Measurements from ENCODE around the gene MEGF6. TPM values are rescaled to one million over a fixed set of nuclear protein-coding genes. Genes with fewer than 3 reads are reported as not detected.

MEGF6 gene
- 9.6 TPM for total RNA-seq
- 35.2 TPM for polyA plus RNA-seq
- long read RNA-seq, donor 1: 0 reads
- long read RNA-seq, donor 2: 0 reads
- long read RNA-seq, donor 3: 0 reads
- long read RNA-seq, donor 4: 0 reads
- long read RNA-seq, donor 5: 0 reads
- long read RNA-seq, donor 6: 0 reads
- long read RNA-seq, donor 7: 0 reads
- long read RNA-seq, donor 8, partial matches to known transcripts: 0 of 1 reads
- long read RNA-seq, donor 8, other reads (novel, unspliced or antisense): 0 of 1 reads
- long read RNA-seq, donor 9: 0 reads
- long read RNA-seq, donor 10: 0 reads

DNA sequence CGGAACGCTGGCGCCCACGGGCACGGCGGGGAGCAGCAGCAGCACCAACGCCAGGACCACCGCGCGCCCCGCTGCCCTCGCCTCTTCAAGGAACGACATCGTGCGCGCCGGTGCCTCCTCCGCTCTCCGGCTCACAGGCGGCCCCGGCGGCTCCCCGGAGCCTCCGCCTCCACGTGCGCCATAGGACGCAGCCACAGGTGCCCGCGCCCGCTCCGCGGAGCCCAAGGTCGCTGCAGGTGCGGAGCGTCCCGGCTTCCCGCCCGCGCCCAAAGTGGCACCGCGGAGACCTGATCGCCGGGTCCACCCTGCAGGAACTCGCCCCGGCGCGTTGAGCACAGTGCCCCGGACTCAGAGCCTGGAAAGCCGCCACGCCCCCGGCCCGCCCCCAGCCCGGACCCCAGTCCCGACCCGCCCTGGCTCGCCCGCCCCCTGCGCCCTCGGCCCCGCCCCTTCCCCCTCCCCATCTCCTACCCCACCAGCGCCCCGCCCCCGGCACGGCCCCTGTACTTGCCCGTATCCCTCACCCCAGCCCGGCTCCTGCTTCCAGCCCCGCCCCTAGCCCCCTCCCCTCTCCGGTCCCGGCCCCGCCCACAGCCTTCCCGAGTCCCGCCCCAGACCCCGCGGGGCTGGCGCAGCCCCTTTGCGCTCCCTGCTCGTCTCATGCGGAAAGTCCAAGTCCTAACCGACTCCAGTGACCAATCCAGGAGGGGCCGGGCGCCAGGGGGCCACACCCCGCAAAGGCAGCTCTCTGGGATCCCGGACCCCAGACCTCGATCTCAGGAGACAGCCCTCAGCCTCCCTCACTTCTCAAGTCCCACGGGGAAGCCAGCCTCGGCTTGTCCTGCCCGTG, at the start of gene MEGF6:
TSS of gene MEGF6 (minus strand) at position 339 of the 850 bp plus-strand sequence. CDS start at position 99, 240 bp downstream.
- H3K27ac ChIP-seq (ENCODE audit: low read depth in 1 of 2, low read length in 1 of 2): no peak within 1 kb of the TSS
- H3K27me3 ChIP-seq (ENCODE audit: control insufficient read depth in 2 of 2, insufficient read depth in 1 of 2, low read length in 1 of 2): peaks cover 7 to 27% of the 10 kb centered on the region in 2 donors
- no peaks in the 10 kb centered on the region for H3K9me3 ChIP-seq (ENCODE audit: control insufficient read depth in 2 of 2, insufficient read depth in 1 of 2, low read length in 1 of 2)
- WGBS: 1% methylated on average over 87 of the region's 87 CpGs
- H3K36me3 ChIP-seq (ENCODE audit: control insufficient read depth in 2 of 2, insufficient read depth in 2 of 2, low read length in 1 of 2): no peaks in the 10 kb centered on the region
- peak in 6 of 9 donors; percentile 59 to 85 (median 77) for DNase-seq (ENCODE audit: low read depth in 6 of 9, low spot score in 9 of 9)
- peak within 1 kb of the TSS; percentile 33 to 47 for H3K4me3 ChIP-seq (ENCODE audit: low read length in 2 of 2)
- H3K4me1 ChIP-seq (ENCODE audit: control insufficient read depth in 2 of 2, insufficient read depth in 2 of 2, low read length in 2 of 2): peaks cover 8 to 47% of the 10 kb centered on the region in 2 donors

DNA sequence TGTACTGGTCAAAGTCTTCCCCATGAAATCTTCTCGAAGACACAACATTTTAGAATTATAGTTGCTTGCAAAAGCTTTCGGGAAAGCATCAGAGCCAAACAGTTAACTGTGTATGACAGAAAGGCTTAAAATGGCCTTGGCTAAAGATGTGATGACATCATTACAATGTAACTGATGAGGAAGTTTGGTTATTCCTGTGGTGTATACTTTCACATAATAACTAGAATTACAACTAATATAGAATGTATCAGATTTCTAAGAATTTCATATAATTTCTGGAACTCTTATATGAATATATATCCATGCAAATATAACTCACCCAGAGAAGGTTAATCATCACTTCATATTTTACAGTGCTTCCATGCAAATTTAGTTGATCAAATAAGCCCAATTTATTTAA, 49.4 kb upstream of the MEGF6 start:
- peaks cover 2 to 41% of the 10 kb centered on the region in 2 donors for H3K27me3 ChIP-seq (ENCODE audit: control insufficient read depth in 2 of 2, insufficient read depth in 1 of 2, low read length in 1 of 2)
- WGBS: 89% methylated on average over 2 of the region's 2 CpGs
- H3K36me3 ChIP-seq (ENCODE audit: control insufficient read depth in 2 of 2, insufficient read depth in 2 of 2, low read length in 1 of 2): no peaks in the 10 kb centered on the region
- no peak overlapping the region for H3K4me3 ChIP-seq (ENCODE audit: low read length in 2 of 2)
- H3K9me3 ChIP-seq (ENCODE audit: control insufficient read depth in 2 of 2, insufficient read depth in 1 of 2, low read length in 1 of 2): no peaks in the 10 kb centered on the region
- no peak overlapping the region for H3K27ac ChIP-seq (ENCODE audit: low read depth in 1 of 2, low read length in 1 of 2)
- H3K4me1 ChIP-seq (ENCODE audit: control insufficient read depth in 2 of 2, insufficient read depth in 2 of 2, low read length in 2 of 2): no peaks in the 10 kb centered on the region
- no peak for DNase-seq (ENCODE audit: low read depth in 6 of 9, low spot score in 9 of 9)

GRCh38 chr1:3659093-3659492, 47.8 kb upstream of the MEGF6 start:
- no peaks in the 10 kb centered on the region for H3K4me1 ChIP-seq (ENCODE audit: control insufficient read depth in 2 of 2, insufficient read depth in 2 of 2, low read length in 2 of 2)
- H3K27me3 ChIP-seq (ENCODE audit: control insufficient read depth in 2 of 2, insufficient read depth in 1 of 2, low read length in 1 of 2): peaks cover 16 to 56% of the 10 kb centered on the region in 2 donors
- no peaks in the 10 kb centered on the region for H3K36me3 ChIP-seq (ENCODE audit: control insufficient read depth in 2 of 2, insufficient read depth in 2 of 2, low read length in 1 of 2)
- DNase-seq (ENCODE audit: low read depth in 6 of 9, low spot score in 9 of 9): no peak
- no peaks in the 10 kb centered on the region for H3K9me3 ChIP-seq (ENCODE audit: control insufficient read depth in 2 of 2, insufficient read depth in 1 of 2, low read length in 1 of 2)
- no peak overlapping the region for H3K4me3 ChIP-seq (ENCODE audit: low read length in 2 of 2)
- no peak overlapping the region for H3K27ac ChIP-seq (ENCODE audit: low read depth in 1 of 2, low read length in 1 of 2)
- 93% methylated on average over 15 of the region's 15 CpGs for WGBS

DNA sequence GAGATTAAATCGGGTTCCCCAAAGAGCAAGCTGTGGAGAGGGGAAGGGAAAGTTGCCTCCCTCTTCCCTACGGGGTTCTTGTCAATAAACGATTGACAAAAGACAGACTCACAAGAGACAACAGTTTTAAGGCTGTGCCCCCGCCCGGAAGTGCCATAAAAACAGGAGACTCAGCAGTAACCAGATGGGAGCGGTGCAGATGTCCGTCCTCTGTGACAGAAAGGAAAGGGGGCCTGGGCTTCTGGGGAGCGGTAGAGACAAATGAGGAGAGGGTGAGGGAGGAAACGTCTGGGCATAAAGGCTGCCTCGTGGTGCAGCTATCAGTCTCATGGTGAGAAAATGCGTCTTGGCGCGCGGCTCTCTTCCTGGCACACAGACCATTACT, 46.9 kb upstream of the MEGF6 start:
- H3K27me3 ChIP-seq (ENCODE audit: control insufficient read depth in 2 of 2, insufficient read depth in 1 of 2, low read length in 1 of 2): peaks cover 24 to 64% of the 10 kb centered on the region in 2 donors
- 44% methylated on average over 14 of the region's 14 CpGs for WGBS
- H3K9me3 ChIP-seq (ENCODE audit: control insufficient read depth in 2 of 2, insufficient read depth in 1 of 2, low read length in 1 of 2): no peaks in the 10 kb centered on the region
- H3K27ac ChIP-seq (ENCODE audit: low read depth in 1 of 2, low read length in 1 of 2): no peak overlapping the region
- DNase-seq (ENCODE audit: low read depth in 6 of 9, low spot score in 9 of 9): no peak
- no peak overlapping the region for H3K4me3 ChIP-seq (ENCODE audit: low read length in 2 of 2)
- H3K36me3 ChIP-seq (ENCODE audit: control insufficient read depth in 2 of 2, insufficient read depth in 2 of 2, low read length in 1 of 2): no peaks in the 10 kb centered on the region
- H3K4me1 ChIP-seq (ENCODE audit: control insufficient read depth in 2 of 2, insufficient read depth in 2 of 2, low read length in 2 of 2): no peaks in the 10 kb centered on the region

DNA sequence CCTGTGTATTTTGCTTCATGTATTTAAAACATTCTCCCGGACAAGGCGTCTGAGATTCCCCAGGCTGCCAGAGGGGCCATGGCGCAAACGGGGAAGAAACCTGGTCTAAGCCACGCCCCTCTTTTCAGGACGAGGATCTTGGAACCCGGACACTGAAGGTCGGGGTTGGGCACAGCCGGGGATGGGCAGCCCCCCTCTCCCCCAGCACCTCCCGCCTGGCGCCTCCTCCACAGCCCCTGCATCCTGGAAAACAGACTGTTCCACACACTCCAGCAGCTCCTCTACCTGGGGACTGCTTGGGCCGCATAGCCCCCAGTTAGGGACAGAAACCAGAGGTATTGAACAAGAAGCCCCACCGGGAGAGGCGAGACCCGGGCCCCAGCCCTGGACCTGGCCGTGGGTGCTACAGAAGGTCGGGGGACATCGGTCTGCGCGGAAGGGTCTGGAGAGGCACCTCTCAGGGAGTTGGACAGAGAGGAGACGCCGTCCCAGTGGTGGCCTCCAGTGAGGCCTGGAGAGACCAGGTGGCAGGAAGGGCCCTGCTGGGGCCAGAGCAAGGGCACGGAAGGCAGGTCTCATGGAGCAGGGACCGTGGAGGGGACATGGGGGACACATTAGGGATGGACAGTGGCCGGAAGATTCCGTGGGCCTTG, 46.4 kb upstream of the MEGF6 start:
- Histone ChIP-seq H3K4me1 (ENCODE audit: control insufficient read depth in 2 of 2, insufficient read depth in 2 of 2, low read length in 2 of 2) (no peaks in the 10 kb centered on the region), H3K36me3 (ENCODE audit: control insufficient read depth in 2 of 2, insufficient read depth in 2 of 2, low read length in 1 of 2) (no peaks in the 10 kb centered on the region), H3K27ac (ENCODE audit: low read depth in 1 of 2, low read length in 1 of 2) (no peak overlapping the region), H3K27me3 (ENCODE audit: control insufficient read depth in 2 of 2, insufficient read depth in 1 of 2, low read length in 1 of 2) (peaks cover 29 to 70% of the 10 kb centered on the region in 2 donors), H3K4me3 (ENCODE audit: low read length in 2 of 2) (no peak overlapping the region), H3K9me3 (ENCODE audit: control insufficient read depth in 2 of 2, insufficient read depth in 1 of 2, low read length in 1 of 2) (no peaks in the 10 kb centered on the region)
- no peak for DNase-seq (ENCODE audit: low read depth in 6 of 9, low spot score in 9 of 9)
- WGBS: 83% methylated on average over 26 of the region's 26 CpGs

DNA sequence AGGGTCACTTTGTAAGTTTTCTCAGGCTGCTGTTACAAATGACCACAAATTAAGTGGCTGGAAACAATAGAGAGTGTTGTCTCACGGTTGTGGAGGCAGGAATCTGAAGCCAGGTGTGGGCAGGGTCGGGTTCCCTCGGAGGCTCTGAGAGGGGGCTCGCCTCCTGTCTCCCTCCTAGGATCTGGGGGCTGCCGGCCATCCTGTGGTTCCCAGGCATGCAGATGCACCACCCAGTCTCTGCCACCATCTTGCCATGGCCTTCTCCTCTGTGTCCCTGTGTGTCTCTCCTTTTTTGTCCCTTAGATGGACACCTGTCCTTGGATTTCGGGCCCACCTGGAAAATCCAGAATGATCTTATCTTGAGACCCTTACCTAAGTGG, 45.8 kb upstream of the MEGF6 start:
- Histone ChIP-seq H3K36me3 (ENCODE audit: control insufficient read depth in 2 of 2, insufficient read depth in 2 of 2, low read length in 1 of 2) (no peaks in the 10 kb centered on the region), H3K9me3 (ENCODE audit: control insufficient read depth in 2 of 2, insufficient read depth in 1 of 2, low read length in 1 of 2) (no peaks in the 10 kb centered on the region), H3K4me3 (ENCODE audit: low read length in 2 of 2) (no peak overlapping the region), H3K27me3 (ENCODE audit: control insufficient read depth in 2 of 2, insufficient read depth in 1 of 2, low read length in 1 of 2) (peaks cover 35 to 73% of the 10 kb centered on the region in 2 donors), H3K4me1 (ENCODE audit: control insufficient read depth in 2 of 2, insufficient read depth in 2 of 2, low read length in 2 of 2) (no peaks in the 10 kb centered on the region), H3K27ac (ENCODE audit: low read depth in 1 of 2, low read length in 1 of 2) (no peak overlapping the region)
- WGBS: 78% methylated on average over 6 of the region's 6 CpGs
- no peak for DNase-seq (ENCODE audit: low read depth in 6 of 9, low spot score in 9 of 9)

- H3K4me1 ChIP-seq (ENCODE audit: control insufficient read depth in 2 of 2, insufficient read depth in 2 of 2, low read length in 2 of 2): no peaks in the 10 kb centered on the region
- no peak overlapping the region for H3K4me3 ChIP-seq (ENCODE audit: low read length in 2 of 2)
- no peaks in the 10 kb centered on the region for H3K9me3 ChIP-seq (ENCODE audit: control insufficient read depth in 2 of 2, insufficient read depth in 1 of 2, low read length in 1 of 2)
- no peaks in the 10 kb centered on the region for H3K36me3 ChIP-seq (ENCODE audit: control insufficient read depth in 2 of 2, insufficient read depth in 2 of 2, low read length in 1 of 2)
- H3K27ac ChIP-seq (ENCODE audit: low read depth in 1 of 2, low read length in 1 of 2): no peak overlapping the region
- WGBS: 91% methylated on average over 13 of the region's 13 CpGs
- DNase-seq (ENCODE audit: low read depth in 6 of 9, low spot score in 9 of 9): no peak
- peaks cover 40 to 76% of the 10 kb centered on the region in 2 donors for H3K27me3 ChIP-seq (ENCODE audit: control insufficient read depth in 2 of 2, insufficient read depth in 1 of 2, low read length in 1 of 2)
Observed at GRCh38 chr1:3656450-3657095, 45.3 kb upstream of the MEGF6 start.

DNA sequence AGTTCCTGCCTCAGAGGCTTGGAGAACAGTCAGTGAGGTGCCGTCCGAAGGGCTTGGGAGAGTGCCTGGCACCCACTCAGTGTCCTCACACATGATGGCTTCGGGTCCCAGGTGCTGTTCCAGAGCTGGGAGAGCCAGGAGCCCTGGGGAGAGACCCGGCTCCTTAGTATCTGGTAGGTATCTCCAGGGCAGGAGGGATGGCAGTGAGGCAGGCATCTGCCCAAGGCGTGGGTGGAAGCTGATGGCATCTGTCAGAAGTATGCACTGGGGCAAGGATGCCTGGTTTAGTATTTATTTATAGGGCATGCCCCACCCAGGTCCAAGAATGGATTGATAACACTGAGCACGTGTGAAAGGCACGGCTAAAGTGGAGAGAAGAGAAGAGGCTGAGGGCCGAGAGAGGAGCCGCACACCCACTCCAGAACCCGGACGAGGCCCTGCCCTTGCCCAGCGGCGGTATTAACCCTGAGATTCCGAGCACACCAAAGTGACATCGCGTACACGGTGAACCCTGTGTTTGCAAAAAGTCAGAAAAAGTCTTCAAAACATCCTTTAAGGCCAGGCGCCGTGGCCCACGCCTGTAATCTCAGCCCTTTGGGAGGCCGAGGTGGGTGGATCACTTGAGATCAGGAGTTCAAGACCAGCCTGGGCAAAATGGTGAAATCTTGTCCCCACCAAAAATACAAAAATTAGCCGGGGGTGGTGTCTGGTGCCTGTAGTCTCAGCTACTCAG, 43.4 kb upstream of the MEGF6 start:
- Histone ChIP-seq H3K27me3 (ENCODE audit: control insufficient read depth in 2 of 2, insufficient read depth in 1 of 2, low read length in 1 of 2) (peaks cover 55 to 89% of the 10 kb centered on the region in 2 donors), H3K4me3 (ENCODE audit: low read length in 2 of 2) (no peak overlapping the region), H3K9me3 (ENCODE audit: control insufficient read depth in 2 of 2, insufficient read depth in 1 of 2, low read length in 1 of 2) (peaks cover 0 to 2% of the 10 kb centered on the region in 2 donors), H3K36me3 (ENCODE audit: control insufficient read depth in 2 of 2, insufficient read depth in 2 of 2, low read length in 1 of 2) (no peaks in the 10 kb centered on the region), H3K4me1 (ENCODE audit: control insufficient read depth in 2 of 2, insufficient read depth in 2 of 2, low read length in 2 of 2) (peaks cover 2 to 4% of the 10 kb centered on the region in 2 donors), H3K27ac (ENCODE audit: low read depth in 1 of 2, low read length in 1 of 2) (no peak overlapping the region)
- DNase-seq (ENCODE audit: low read depth in 6 of 9, low spot score in 9 of 9): no peak
- WGBS: 92% methylated on average over 22 of the region's 22 CpGs

Measured in thymus (tissue), 14 donors.